Measurements from ENCODE around the gene RAB14. TPM values are rescaled to one million over a fixed set of nuclear protein-coding genes. Genes with fewer than 3 reads are reported as not detected.

The RAB14 gene
- total and polyA plus RNA-seq, 10 of the 15 experiments (the other 5 are each of a cell fraction or from before 2014, with no cell fraction given), result 16.7 to 59.9 (median 25.4) TPM

GRCh38 chr9:121239851-121240250, 38.2 kb upstream of the RAB14 start:
- Histone ChIP-seq H3K9ac (ENCODE audit: control insufficient read depth, insufficient read depth, low read length) (no peak overlapping the region), H3K36me3 (ENCODE audit: control insufficient read depth in 2 of 2, insufficient read depth in 2 of 2, low read length in 1 of 2) (no peaks in the 10 kb centered on the region), H3K4me1 (ENCODE audit: control insufficient read depth, insufficient read depth, low read length) (no peaks in the 10 kb centered on the region), H3K4me3 (no peak overlapping the region), H3K4me2 (ENCODE audit: control insufficient read depth, insufficient read depth) (no peak overlapping the region), H2AFZ (ENCODE audit: control insufficient read depth, low read depth, low read length) (no peak overlapping the region), H3K79me2 (ENCODE audit: control insufficient read depth, insufficient read depth, low read length) (no peaks in the 10 kb centered on the region), H3K27me3 (replicated peaks in 1 of 2; ENCODE audit: control insufficient read depth in 2 of 2, insufficient read depth in 2 of 2, low read length in 1 of 2) (no peaks in the 10 kb centered on the region), H4K20me1 (ENCODE audit: control insufficient read depth, insufficient read depth) (no peaks in the 10 kb centered on the region), H3K9me3 (replicated peaks; ENCODE audit: control insufficient read depth, insufficient read depth, low read length) (no peaks in the 10 kb centered on the region; the same call in 1 of the 3 replicates), H3K27ac (ENCODE audit: control insufficient read depth, insufficient read depth) (no peak overlapping the region)
- in situ Hi-C loops (cut with MboI), result no loop called here
- BruUV-seq (replicated peaks), result no TSS peak
- ATAC-seq (no peak), DNase-seq (ENCODE audit: low read depth, low spot score) (no peak), FAIRE-seq (no peak)
- over 99% methylated on average over 5 of the region's 5 CpGs for WGBS (ENCODE audit: insufficient coverage, insufficient replicate concordance, low lambda C conversion rate, missing lambda C conversion rate)
- RAD21 ChIA-PET (ENCODE audit: unreplicated experiment), result no interaction called here
- SMC1A ChIA-PET (ENCODE audit: uncharacterized antibody, unreplicated experiment), result no interaction called here
- intact Hi-C loops (cut with micrococcal nuclease; ENCODE audit: unreplicated experiment), result no loop called here
- POLR2A ChIA-PET, result no interaction called here
- CTCF ChIA-PET, result interaction anchor here (0.8 to 0.9 kb wide), 2 partner anchors 26 to 80 kb away, joined by 3 to 4 read pairs; no protein-coding TSS in a partner anchor
- TF ChIP-seq SREBF2 (IDR thresholded peaks at IDR 0.05; ENCODE audit: low read length) (no peak), ZNF217 (IDR thresholded peaks at IDR 0.05) (no peak), PAX8 (IDR thresholded peaks at IDR 0.05) (no peak), BCL11A (IDR thresholded peaks at IDR 0.05; ENCODE audit: low read depth, low read length) (no peak), HDGF (IDR thresholded peaks at IDR 0.05) (no peak), CEBPB (IDR thresholded peaks at IDR 0.05; ENCODE audit: borderline replicate concordance in 1 of 2, low read depth in 2 of 2, low read length in 2 of 2) (no peak)

GRCh38 chr9:121239071-121239470, 37.4 kb upstream of the RAB14 start:
- ChIA-PET CTCF (interaction anchor here (1.5 kb wide), 1 partner anchor 15 kb away, joined by 3 read pairs; no protein-coding TSS in a partner anchor), RAD21 (ENCODE audit: unreplicated experiment) (no interaction called here), SMC1A (ENCODE audit: uncharacterized antibody, unreplicated experiment) (no interaction called here), POLR2A (no interaction called here)
- no peak for FAIRE-seq
- intact Hi-C loops (cut with micrococcal nuclease; ENCODE audit: unreplicated experiment) (no loop called here), in situ Hi-C loops (cut with MboI) (no loop called here)
- Histone ChIP-seq H3K27me3 (replicated peaks in 1 of 2; ENCODE audit: control insufficient read depth in 2 of 2, insufficient read depth in 2 of 2, low read length in 1 of 2) (no peaks in the 10 kb centered on the region), H3K9me3 (replicated peaks; ENCODE audit: control insufficient read depth, insufficient read depth, low read length) (no peaks in the 10 kb centered on the region; the same call in 1 of the 3 replicates), H3K36me3 (ENCODE audit: control insufficient read depth in 2 of 2, insufficient read depth in 2 of 2, low read length in 1 of 2) (no peaks in the 10 kb centered on the region), H3K9ac (ENCODE audit: control insufficient read depth, insufficient read depth, low read length) (no peak overlapping the region), H3K4me1 (ENCODE audit: control insufficient read depth, insufficient read depth, low read length) (no peaks in the 10 kb centered on the region), H3K27ac (ENCODE audit: control insufficient read depth, insufficient read depth) (no peak overlapping the region), H3K4me3 (no peak overlapping the region), H3K79me2 (ENCODE audit: control insufficient read depth, insufficient read depth, low read length) (no peaks in the 10 kb centered on the region), H2AFZ (ENCODE audit: control insufficient read depth, low read depth, low read length) (no peak overlapping the region), H3K4me2 (ENCODE audit: control insufficient read depth, insufficient read depth) (no peak overlapping the region), H4K20me1 (ENCODE audit: control insufficient read depth, insufficient read depth) (no peaks in the 10 kb centered on the region)
- BruUV-seq (replicated peaks), result no TSS peak
- DNase-seq (ENCODE audit: low read depth, low spot score), result no peak
- WGBS (ENCODE audit: insufficient coverage, insufficient replicate concordance, low lambda C conversion rate, missing lambda C conversion rate), result 67% methylated on average over 3 of the region's 3 CpGs
- TF ChIP-seq ZBTB11 (CRISPR knock-in tag; IDR thresholded peaks at IDR 0.05) (no peak), ATF3 (IDR thresholded peaks at IDR 0.05; ENCODE audit: borderline replicate concordance, extremely low read depth, low read depth, low read length) (no peak), KLF5 (IDR thresholded peaks at IDR 0.05; ENCODE audit: partially characterized antibody) (no peak), KDM1A (IDR thresholded peaks at IDR 0.05; ENCODE audit: borderline replicate concordance) (no peak), IRF3 (IDR thresholded peaks at IDR 0.05) (no peak)
- no peak for ATAC-seq
